ENCODE data around the gene DBH.

The DBH gene

GRCh38 chr9:133635533-133636531, at the start of gene DBH:
DBH (plus strand) TSS chr9:133636363; CDS start chr9:133636372, 9 bp downstream.
- DNase-seq (ENCODE audit: low spot score): no peak

- no peak for DNase-seq (ENCODE audit: low spot score)
These were observed 49.1 kb upstream of the DBH start for GRCh38 chr9:133587051-133587450.

- DNase-seq (ENCODE audit: low spot score): no peak
These were observed 48.7 kb upstream of the DBH start for GRCh38 chr9:133587466-133587865.

- DNase-seq (ENCODE audit: low spot score): no peak
These were observed 46.5 kb upstream of the DBH start for GRCh38 chr9:133589454-133590227.

- no peak for DNase-seq (ENCODE audit: low spot score)
These were observed 45.8 kb upstream of the DBH start for GRCh38 chr9:133590231-133590855.

GRCh38 chr9:133591116-133591910, 44.9 kb upstream of the DBH start:
- DNase-seq (ENCODE audit: low spot score): no peak

- DNase-seq (ENCODE audit: low spot score): no peak
These were observed 44.2 kb upstream of the DBH start for GRCh38 chr9:133591985-133592384.

- no peak for DNase-seq (ENCODE audit: low spot score)
These were observed 43.3 kb upstream of the DBH start for GRCh38 chr9:133592731-133593409.

- no peak for DNase-seq (ENCODE audit: low spot score)
These were observed 42.4 kb upstream of the DBH start for GRCh38 chr9:133593587-133594253.

- DNase-seq (ENCODE audit: low spot score): no peak
These were observed 41.9 kb upstream of the DBH start for GRCh38 chr9:133594310-133594709.

- no peak for DNase-seq (ENCODE audit: low spot score)
These were observed 40.3 kb upstream of the DBH start for GRCh38 chr9:133595910-133596309.

- no peak for DNase-seq (ENCODE audit: low spot score)
These were observed 38.7 kb upstream of the DBH start for GRCh38 chr9:133597316-133597957.

GRCh38 chr9:133598978-133599377, 37.2 kb upstream of the DBH start:
- no peak for DNase-seq (ENCODE audit: low spot score)

GRCh38 chr9:133599470-133600173, 36.5 kb upstream of the DBH start:
- DNase-seq (ENCODE audit: low spot score): no peak

- no peak for DNase-seq (ENCODE audit: low spot score)
These were observed 35.4 kb upstream of the DBH start for GRCh38 chr9:133600739-133601138.

GRCh38 chr9:133601746-133602145, 34.4 kb upstream of the DBH start:
- no peak for DNase-seq (ENCODE audit: low spot score)

- DNase-seq (ENCODE audit: low spot score): no peak
These were observed 33.9 kb upstream of the DBH start for GRCh38 chr9:133602277-133602676.

GRCh38 chr9:133603135-133603927, 32.8 kb upstream of the DBH start:
- no peak for DNase-seq (ENCODE audit: low spot score)
